ENCODE data around the gene CNTNAP4. TPM values are rescaled to one million over a fixed set of nuclear protein-coding genes. Genes with fewer than 3 reads are reported as not detected.

The CNTNAP4 gene
- polyA plus RNA-seq, 1 donor from 2014 or later, result 75.8 TPM

DNA sequence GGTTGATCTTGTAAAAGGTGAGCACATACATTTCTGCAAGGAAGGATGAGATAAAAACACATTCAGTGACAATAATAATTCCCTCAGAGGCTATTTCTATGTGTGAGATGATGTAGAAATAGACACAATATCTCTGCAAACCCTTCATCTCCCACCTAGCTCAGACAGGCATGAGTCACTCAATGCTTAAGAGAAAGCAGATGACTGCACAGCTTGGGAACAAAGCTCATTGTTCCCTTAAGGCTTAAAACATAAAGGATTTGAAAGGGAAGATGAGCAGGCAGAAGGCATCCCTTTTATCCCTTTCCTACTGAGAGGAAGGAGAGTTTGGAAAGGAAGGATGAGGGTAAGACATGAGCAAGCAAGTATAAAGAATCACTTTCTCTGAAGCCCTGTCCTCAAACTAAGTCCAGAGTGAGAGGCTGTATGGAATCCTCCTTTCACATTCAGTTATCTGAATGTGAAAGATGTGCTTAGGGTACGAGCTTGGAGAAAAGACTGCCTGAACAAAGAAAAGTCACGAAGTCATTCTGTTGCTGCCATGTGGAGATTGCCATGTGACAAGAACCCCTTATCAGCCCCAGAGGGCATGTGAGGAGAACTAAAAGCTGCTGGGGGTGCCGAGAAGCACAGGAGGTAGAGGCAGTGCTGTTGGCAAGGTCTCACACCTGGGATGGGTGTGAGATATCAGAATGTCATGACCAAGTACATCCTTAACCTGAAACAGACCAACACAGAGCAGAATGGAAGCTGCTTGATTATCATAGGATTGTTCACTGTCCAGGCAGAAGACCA, 58.2 kb downstream of the CNTNAP4 start:
- no peak overlapping the region for H3K4me2 ChIP-seq (ENCODE audit: low read length)
- H3K27ac ChIP-seq (ENCODE audit: low read length), result peak overlapping the region; percentile 67
- no peaks in the 10 kb centered on the region for H3K27me3 ChIP-seq (ENCODE audit: insufficient read depth, low read depth, low read length)
- H3K9ac ChIP-seq (ENCODE audit: low read length), result peak overlapping the region; percentile 28
- no peaks in the 10 kb centered on the region for H3F3A ChIP-seq (ENCODE audit: insufficient read depth, low read length, poor library complexity, severe bottlenecking)
- H3K9me3 ChIP-seq (ENCODE audit: low read length), result no peaks in the 10 kb centered on the region
- H2AFZ ChIP-seq (ENCODE audit: low read depth, low read length), result peak overlapping the region; percentile 18
- no peaks in the 10 kb centered on the region for H3K36me3 ChIP-seq (ENCODE audit: insufficient read depth, low read length)
- TF ChIP-seq EP300 (conservative IDR thresholded peaks at IDR 0.05; ENCODE audit: poor library complexity, severe bottlenecking) (peak; percentile 44), EZH2 (IDR thresholded peaks at IDR 0.05; ENCODE audit: borderline replicate concordance, insufficient read depth, low read length, poor library complexity, severe bottlenecking) (no peak)
- TF ChIP-seq, protein P1, sequence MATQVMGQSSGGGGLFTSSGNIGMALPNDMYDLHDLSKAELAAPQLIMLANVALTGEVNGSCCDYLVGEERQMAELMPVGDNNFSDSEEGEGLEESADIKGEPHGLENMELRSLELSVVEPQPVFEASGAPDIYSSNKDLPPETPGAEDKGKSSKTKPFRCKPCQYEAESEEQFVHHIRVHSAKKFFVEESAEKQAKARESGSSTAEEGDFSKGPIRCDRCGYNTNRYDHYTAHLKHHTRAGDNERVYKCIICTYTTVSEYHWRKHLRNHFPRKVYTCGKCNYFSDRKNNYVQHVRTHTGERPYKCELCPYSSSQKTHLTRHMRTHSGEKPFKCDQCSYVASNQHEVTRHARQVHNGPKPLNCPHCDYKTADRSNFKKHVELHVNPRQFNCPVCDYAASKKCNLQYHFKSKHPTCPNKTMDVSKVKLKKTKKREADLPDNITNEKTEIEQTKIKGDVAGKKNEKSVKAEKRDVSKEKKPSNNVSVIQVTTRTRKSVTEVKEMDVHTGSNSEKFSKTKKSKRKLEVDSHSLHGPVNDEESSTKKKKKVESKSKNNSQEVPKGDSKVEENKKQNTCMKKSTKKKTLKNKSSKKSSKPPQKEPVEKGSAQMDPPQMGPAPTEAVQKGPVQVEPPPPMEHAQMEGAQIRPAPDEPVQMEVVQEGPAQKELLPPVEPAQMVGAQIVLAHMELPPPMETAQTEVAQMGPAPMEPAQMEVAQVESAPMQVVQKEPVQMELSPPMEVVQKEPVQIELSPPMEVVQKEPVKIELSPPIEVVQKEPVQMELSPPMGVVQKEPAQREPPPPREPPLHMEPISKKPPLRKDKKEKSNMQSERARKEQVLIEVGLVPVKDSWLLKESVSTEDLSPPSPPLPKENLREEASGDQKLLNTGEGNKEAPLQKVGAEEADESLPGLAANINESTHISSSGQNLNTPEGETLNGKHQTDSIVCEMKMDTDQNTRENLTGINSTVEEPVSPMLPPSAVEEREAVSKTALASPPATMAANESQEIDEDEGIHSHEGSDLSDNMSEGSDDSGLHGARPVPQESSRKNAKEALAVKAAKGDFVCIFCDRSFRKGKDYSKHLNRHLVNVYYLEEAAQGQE (IDR thresholded peaks at IDR 0.05; ENCODE audit: borderline replicate concordance), result peak; percentile 60
- H3K79me2 ChIP-seq (replicated peaks; ENCODE audit: insufficient read depth, low read length), result no peaks in the 10 kb centered on the region
- H3K4me3 ChIP-seq (ENCODE audit: low read length), result peak overlapping the region; percentile 16
- H3K9me2 ChIP-seq (ENCODE audit: insufficient read depth, low read length), result no peaks in the 10 kb centered on the region
- H4K20me1 ChIP-seq (ENCODE audit: insufficient read depth), result no peaks in the 10 kb centered on the region

GRCh38 chr16:76336112-76336511, 58.9 kb downstream of the CNTNAP4 start:
- Histone ChIP-seq H4K20me1 (ENCODE audit: insufficient read depth) (no peaks in the 10 kb centered on the region), H3K27me3 (ENCODE audit: insufficient read depth, low read depth, low read length) (no peaks in the 10 kb centered on the region), H3K4me2 (ENCODE audit: low read length) (no peak overlapping the region), H3K36me3 (ENCODE audit: insufficient read depth, low read length) (no peaks in the 10 kb centered on the region), H3F3A (ENCODE audit: insufficient read depth, low read length, poor library complexity, severe bottlenecking) (no peaks in the 10 kb centered on the region), H3K4me3 (ENCODE audit: low read length) (no peak overlapping the region), H3K79me2 (replicated peaks; ENCODE audit: insufficient read depth, low read length) (no peaks in the 10 kb centered on the region), H3K9ac (ENCODE audit: low read length) (no peak overlapping the region), H3K9me3 (ENCODE audit: low read length) (no peaks in the 10 kb centered on the region), H2AFZ (ENCODE audit: low read depth, low read length) (no peak overlapping the region), H3K9me2 (ENCODE audit: insufficient read depth, low read length) (no peaks in the 10 kb centered on the region), H3K27ac (ENCODE audit: low read length) (peak overlapping the region; percentile 67)
- TF ChIP-seq, protein P2, sequence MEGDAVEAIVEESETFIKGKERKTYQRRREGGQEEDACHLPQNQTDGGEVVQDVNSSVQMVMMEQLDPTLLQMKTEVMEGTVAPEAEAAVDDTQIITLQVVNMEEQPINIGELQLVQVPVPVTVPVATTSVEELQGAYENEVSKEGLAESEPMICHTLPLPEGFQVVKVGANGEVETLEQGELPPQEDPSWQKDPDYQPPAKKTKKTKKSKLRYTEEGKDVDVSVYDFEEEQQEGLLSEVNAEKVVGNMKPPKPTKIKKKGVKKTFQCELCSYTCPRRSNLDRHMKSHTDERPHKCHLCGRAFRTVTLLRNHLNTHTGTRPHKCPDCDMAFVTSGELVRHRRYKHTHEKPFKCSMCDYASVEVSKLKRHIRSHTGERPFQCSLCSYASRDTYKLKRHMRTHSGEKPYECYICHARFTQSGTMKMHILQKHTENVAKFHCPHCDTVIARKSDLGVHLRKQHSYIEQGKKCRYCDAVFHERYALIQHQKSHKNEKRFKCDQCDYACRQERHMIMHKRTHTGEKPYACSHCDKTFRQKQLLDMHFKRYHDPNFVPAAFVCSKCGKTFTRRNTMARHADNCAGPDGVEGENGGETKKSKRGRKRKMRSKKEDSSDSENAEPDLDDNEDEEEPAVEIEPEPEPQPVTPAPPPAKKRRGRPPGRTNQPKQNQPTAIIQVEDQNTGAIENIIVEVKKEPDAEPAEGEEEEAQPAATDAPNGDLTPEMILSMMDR (IDR thresholded peaks at IDR 0.05; ENCODE audit: poor library complexity, severe bottlenecking), result no peak
- TF ChIP-seq POLR2AphosphoS5 (IDR thresholded peaks at IDR 0.05) (no peak), EZH2 (IDR thresholded peaks at IDR 0.05; ENCODE audit: borderline replicate concordance, insufficient read depth, low read length, poor library complexity, severe bottlenecking) (no peak), MXI1 (conservative IDR thresholded peaks at IDR 0.05; ENCODE audit: poor library complexity, severe bottlenecking) (no peak), TAF1 (IDR thresholded peaks at IDR 0.05; ENCODE audit: low read depth) (no peak), RAD21 (conservative IDR thresholded peaks at IDR 0.05) (no peak), SMC3 (conservative IDR thresholded peaks at IDR 0.05; ENCODE audit: poor library complexity) (no peak), EP300 (conservative IDR thresholded peaks at IDR 0.05; ENCODE audit: poor library complexity, severe bottlenecking) (no peak)
- TF ChIP-seq, protein P1 (IDR thresholded peaks at IDR 0.05; ENCODE audit: borderline replicate concordance), result no peak

Data from neural cell (in vitro differentiated cells).